Mesenteric fat pad (tissue), 1 donor: Measurements from ENCODE around the gene NREP. TPM values are rescaled to one million over a fixed set of nuclear protein-coding genes. Genes with fewer than 3 reads are reported as not detected.

Experiments
- DNase-seq: peaks from one replicate; pipeline ENCODE4 v3.0.0-alpha.2; 2020; ENCODE audit warnings: low spot score
- total RNA-seq: library from RNA; stranded (reverse); fragmentation: NEBNext Ultra II Directional; extraction: Animal tissue kit (Norgen Biotek cat#: 25700); gene quantifications from one replicate; pipeline ENCODE4 v1.2.1, GENCODE V29; 2021
- donor health status: DM: yes; HTN: yes; CAD: no.

NREP gene
- total RNA-seq, 1 donor from 2014 or later: 6.8 TPM

GRCh38 chr5:111765613-111766571, 8.9 kb upstream of the NREP start:
- no peak for DNase-seq

DNA sequence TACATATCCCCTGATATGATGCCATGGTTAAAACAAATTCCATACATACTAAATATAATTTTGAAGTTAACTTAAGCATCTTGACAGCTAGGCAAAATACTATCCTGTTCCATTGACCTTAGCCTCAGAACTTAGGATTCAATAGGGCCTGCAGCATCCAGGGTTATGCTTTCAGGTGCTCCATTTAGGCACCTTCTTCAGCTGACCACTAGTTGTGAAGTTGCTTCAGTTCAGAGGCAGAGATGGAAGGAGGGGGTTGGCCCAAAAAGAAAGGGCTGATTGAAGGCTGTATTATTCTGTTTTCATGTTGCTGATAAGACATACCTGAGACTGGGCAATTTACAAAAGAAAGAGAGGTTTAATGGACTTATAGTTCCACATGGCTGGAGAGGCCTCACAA, 7.0 kb upstream of the NREP start:
- DNase-seq: no peak

GRCh38 chr5:111762895-111763294, 5.9 kb upstream of the NREP start:
- DNase-seq: no peak

- DNase-seq: no peak
These were observed 1.3 kb upstream of the NREP start for GRCh38 chr5:111758284-111758628.

GRCh38 chr5:111757355-111758283, 625 bp upstream of the NREP start:
- peak; percentile 96 for DNase-seq

- DNase-seq: no peak
These were observed 1.0 kb downstream of the NREP start for GRCh38 chr5:111755942-111756381.

- no peak for DNase-seq
These were observed 1.6 kb downstream of the NREP start for GRCh38 chr5:111755345-111755941.

GRCh38 chr5:111753884-111754589, 3.0 kb downstream of the NREP start:
- DNase-seq: no peak

GRCh38 chr5:111752426-111752965, 4.5 kb downstream of the NREP start:
- DNase-seq: no peak

- no peak for DNase-seq
These were observed 7.5 kb downstream of the NREP start for GRCh38 chr5:111749303-111750026.

DNA sequence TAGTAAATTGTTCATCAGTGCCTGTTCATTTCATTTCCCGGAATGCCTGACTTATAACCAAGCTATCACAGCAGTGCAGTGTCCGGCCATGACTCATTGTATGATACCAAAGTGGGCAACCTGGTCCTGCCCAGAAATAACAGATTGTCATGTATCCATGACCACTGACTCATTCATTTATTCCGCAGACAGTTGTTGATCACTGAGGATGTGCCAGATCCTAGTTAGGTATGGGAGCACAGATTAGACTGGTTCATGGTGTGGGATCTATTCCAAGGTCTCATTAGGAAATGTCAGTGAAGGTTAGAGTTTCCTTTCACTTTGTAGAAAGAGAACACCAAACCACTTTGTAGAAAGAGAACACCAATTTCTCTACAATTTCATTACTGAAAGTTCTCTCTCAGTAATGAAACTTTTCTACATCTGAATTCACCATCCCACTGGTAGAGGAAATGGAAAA, 8.7 kb downstream of the NREP start:
- DNase-seq: no peak

DNA sequence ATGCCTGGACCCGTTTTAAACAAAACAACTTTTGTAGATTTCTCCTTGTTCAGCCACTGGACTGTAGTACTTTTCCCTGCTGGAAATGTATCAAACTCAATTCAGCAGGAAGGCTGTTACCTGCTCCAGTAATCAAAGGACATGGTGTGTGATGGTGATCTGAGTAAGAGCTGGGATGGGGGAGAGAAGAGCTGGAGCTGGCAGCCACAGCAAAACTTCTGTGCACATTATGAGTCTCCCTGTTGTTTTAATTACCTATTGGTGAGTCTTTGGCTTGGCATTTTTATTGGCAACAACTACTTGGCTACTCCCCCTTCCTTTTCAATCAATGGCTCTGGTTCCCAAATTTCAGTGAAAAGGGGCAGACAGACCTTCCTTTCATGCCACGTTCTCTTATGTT, 9.7 kb downstream of the NREP start:
- DNase-seq: no peak

DNA sequence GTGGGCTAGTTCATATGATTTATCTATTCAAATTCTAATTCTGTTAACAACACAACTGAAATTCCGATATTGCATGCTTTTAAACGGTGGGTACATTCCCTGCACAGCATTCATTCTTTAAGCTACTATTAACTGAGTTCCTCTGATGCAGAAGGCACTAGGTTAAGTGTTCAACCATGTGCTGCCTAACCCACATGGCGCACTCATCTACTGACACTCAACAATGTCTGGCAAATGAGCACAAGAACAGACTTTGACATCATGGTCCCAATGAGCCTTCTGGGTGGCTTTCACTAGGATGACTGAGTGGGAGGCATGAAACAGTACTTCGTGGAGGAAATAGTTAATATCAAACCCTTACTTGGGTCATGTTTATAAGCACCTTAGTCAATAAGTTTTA, 10.2 kb downstream of the NREP start:
- DNase-seq: no peak

GRCh38 chr5:111745075-111745739, 11.8 kb downstream of the NREP start:
- DNase-seq: no peak

- no peak for DNase-seq
These were observed 12.5 kb downstream of the NREP start for GRCh38 chr5:111744455-111744854.

DNA sequence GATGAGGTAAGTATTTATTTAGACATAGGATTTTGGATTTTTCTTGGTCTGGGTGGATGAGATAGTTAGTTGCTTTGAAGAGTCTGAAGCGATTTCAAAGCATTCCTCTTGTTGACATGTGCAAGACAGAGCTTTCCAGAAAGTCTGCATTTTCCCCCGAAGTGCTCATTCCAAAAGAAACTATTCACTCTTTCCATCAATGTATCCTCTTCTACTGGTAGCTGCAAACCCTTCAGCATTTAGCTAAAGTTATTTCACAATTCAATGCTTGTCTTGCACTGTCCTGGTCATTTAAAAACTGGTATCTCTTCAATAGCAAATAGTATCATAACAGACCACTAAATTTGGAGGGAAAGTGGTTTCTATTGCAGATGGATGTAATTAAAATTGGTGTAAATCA, 13.0 kb downstream of the NREP start:
- no peak for DNase-seq

- no peak for DNase-seq
These were observed 13.5 kb downstream of the NREP start for GRCh38 chr5:111743512-111743911.

DNA sequence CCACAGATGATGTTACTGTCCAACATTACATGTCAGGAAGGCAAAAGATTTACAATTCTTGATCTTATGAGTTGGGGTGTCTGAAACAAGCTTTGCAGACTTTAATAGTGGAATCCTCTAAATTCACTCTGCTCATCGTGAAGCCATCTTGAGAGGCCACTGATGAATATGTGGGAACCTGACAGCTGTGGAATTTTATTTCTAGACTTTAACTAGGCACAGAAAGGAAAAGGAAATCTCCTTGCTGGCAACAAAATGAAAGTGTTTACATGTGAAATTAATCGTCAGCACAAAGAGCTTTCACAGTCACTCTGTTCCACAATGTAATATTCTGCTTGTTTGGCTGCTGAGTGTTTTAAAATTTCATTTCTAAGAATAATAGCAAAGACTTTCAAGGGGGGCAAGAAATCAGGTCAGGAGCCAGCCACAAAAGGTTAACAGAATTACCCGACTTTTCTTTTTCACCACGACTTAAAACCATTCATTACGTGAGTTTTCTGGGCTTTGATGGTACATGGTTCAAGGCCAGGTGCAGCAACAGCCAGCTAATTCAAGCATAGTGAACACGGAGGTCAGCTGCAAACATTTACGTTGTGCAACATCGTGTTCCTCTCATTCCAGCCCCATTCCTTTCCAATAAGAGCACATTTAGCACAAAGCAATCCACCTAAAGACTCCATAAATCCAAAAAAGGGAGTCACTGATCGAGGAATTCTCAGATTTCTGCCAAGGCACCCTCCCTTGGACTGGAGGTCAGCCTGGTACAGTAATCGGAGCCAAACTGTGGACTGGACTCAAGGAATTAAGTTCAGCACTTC, 14.6 kb downstream of the NREP start:
- no peak for DNase-seq
